ENCODE data around the gene TMEM266.
A peak's percentile ranks its signal among the peaks of the same experiment; 100 is the strongest.

The TMEM266 gene

DNA sequence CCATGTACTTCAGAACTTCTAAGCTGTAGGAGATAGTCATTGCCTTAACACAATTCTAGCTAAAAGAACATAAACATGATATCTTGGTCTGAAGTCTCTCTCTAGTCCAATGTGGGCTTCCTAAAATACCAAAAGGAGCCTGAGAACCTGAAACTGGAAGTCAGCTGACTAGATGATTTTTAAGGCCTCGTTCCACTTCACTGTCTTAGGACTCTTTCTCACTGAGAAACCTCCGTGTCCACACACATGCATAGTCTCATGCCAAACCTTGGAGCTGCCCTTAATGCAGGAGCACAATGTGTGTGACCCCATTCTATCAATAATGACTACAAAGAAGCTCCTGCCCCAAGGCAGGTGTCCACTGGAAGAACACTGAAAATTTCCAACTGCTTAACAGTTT is 163.7 kb downstream of the TMEM266 start:
- Histone ChIP-seq H3K56ac (ENCODE audit: low read length) (no peak overlapping the region), H2BK120ac (ENCODE audit: low read depth, low read length) (no peak overlapping the region), H4K5ac (ENCODE audit: low read length) (no peak overlapping the region), H3K4me2 (ENCODE audit: low read length) (no peak overlapping the region), H3K4ac (ENCODE audit: low read depth, low read length) (no peak overlapping the region), H3K27me3 (ENCODE audit: insufficient read depth, low read length, poor library complexity) (no peaks in the 10 kb centered on the region), H3K23ac (ENCODE audit: low read length) (no peak overlapping the region), H3K27ac (ENCODE audit: low read depth, low read length) (no peak overlapping the region), H4K8ac (ENCODE audit: low read depth, low read length) (no peak overlapping the region), H3K36me3 (ENCODE audit: control insufficient read depth, insufficient read depth, low read length) (no peaks in the 10 kb centered on the region), H2AK5ac (ENCODE audit: low read length) (no peak overlapping the region), H3K4me1 (ENCODE audit: control insufficient read depth, low read depth, low read length) (no peaks in the 10 kb centered on the region), H3K79me1 (ENCODE audit: low read length) (no peaks in the 10 kb centered on the region), H2BK5ac (ENCODE audit: low read length) (no peak overlapping the region), H2BK15ac (replicated peaks; ENCODE audit: low read depth) (no peak overlapping the region), H3K9ac (ENCODE audit: low read length) (no peak overlapping the region), H3K79me2 (ENCODE audit: control insufficient read depth, insufficient read depth, low read length) (no peaks in the 10 kb centered on the region), H3K4me3 (ENCODE audit: low read length) (no peak overlapping the region), H3K18ac (ENCODE audit: low read length) (no peak overlapping the region)
- no CpG with 5 or more reads among the region's 2 CpGs for WGBS (ENCODE audit: extremely low coverage, insufficient coverage, low lambda C conversion rate)
- DNase-seq = no peak

DNA sequence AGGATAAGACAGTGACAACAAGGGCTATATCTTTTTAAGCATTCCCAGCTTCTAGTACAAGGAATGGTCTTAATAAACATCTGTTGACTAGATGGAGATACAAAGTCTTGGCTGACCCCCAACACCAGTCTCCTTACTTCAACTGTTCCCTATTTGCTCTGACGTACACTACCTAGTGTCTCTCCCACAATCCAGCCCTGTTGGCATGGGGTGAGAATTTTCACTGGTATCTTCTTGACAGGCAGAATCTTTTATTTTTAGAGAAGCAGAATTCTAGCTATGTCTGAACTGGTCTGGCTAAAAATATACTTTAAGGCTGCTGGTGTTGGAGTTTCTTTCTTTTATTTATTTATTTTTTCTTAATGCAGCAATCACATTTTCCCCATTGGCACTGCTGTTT is 169.5 kb downstream of the TMEM266 start:
- Histone ChIP-seq H2BK5ac (ENCODE audit: low read length) (no peak overlapping the region), H3K4me3 (ENCODE audit: low read length) (no peak overlapping the region), H2BK120ac (ENCODE audit: low read depth, low read length) (no peak overlapping the region), H3K79me1 (ENCODE audit: low read length) (no peaks in the 10 kb centered on the region), H4K8ac (ENCODE audit: low read depth, low read length) (no peak overlapping the region), H3K18ac (ENCODE audit: low read length) (no peak overlapping the region), H3K36me3 (ENCODE audit: control insufficient read depth, insufficient read depth, low read length) (no peaks in the 10 kb centered on the region), H3K4ac (ENCODE audit: low read depth, low read length) (no peak overlapping the region), H4K5ac (ENCODE audit: low read length) (no peak overlapping the region), H2AK5ac (ENCODE audit: low read length) (no peak overlapping the region), H3K23ac (ENCODE audit: low read length) (no peak overlapping the region), H3K56ac (ENCODE audit: low read length) (no peak overlapping the region), H3K27ac (ENCODE audit: low read depth, low read length) (no peak overlapping the region), H2BK15ac (replicated peaks; ENCODE audit: low read depth) (no peak overlapping the region), H3K4me2 (ENCODE audit: low read length) (no peak overlapping the region), H3K4me1 (ENCODE audit: control insufficient read depth, low read depth, low read length) (no peaks in the 10 kb centered on the region), H3K79me2 (ENCODE audit: control insufficient read depth, insufficient read depth, low read length) (no peaks in the 10 kb centered on the region), H3K9ac (ENCODE audit: low read length) (no peak overlapping the region), H3K27me3 (ENCODE audit: insufficient read depth, low read length, poor library complexity) (no peaks in the 10 kb centered on the region)
- no peak for DNase-seq
- no CpG with 5 or more reads among the region's 1 CpG for WGBS (ENCODE audit: extremely low coverage, insufficient coverage, low lambda C conversion rate)

DNA sequence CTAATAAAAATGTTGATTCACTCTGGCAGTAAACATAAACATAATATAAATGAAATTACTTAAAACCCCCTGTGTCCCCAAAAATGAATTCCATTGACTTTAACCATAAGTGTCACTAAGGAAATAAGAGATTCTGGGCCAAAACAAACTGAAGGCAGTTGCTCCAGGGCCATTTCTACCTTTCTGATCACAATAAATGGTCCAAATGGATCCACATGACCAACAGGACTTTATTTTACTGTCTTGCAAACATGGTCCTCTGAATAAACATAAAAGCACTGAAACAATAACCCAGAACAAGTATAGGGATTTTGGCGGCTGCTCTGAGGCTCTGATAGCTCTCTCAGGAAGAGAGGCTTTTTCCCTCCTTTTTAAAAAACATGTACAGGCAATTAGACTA is 174.1 kb downstream of the TMEM266 start:
- Histone ChIP-seq H4K8ac (ENCODE audit: low read depth, low read length) (no peak overlapping the region), H3K4me2 (ENCODE audit: low read length) (no peak overlapping the region), H3K79me1 (ENCODE audit: low read length) (no peaks in the 10 kb centered on the region), H3K4ac (ENCODE audit: low read depth, low read length) (no peak overlapping the region), H3K36me3 (ENCODE audit: control insufficient read depth, insufficient read depth, low read length) (no peaks in the 10 kb centered on the region), H3K9ac (ENCODE audit: low read length) (no peak overlapping the region), H2BK5ac (ENCODE audit: low read length) (no peak overlapping the region), H3K27ac (ENCODE audit: low read depth, low read length) (no peak overlapping the region), H3K27me3 (ENCODE audit: insufficient read depth, low read length, poor library complexity) (no peaks in the 10 kb centered on the region), H2BK15ac (replicated peaks; ENCODE audit: low read depth) (no peak overlapping the region), H3K56ac (ENCODE audit: low read length) (no peak overlapping the region), H4K5ac (ENCODE audit: low read length) (no peak overlapping the region), H2AK5ac (ENCODE audit: low read length) (no peak overlapping the region), H3K18ac (ENCODE audit: low read length) (no peak overlapping the region), H3K4me1 (ENCODE audit: control insufficient read depth, low read depth, low read length) (no peaks in the 10 kb centered on the region), H2BK120ac (ENCODE audit: low read depth, low read length) (no peak overlapping the region), H3K4me3 (ENCODE audit: low read length) (no peak overlapping the region), H3K23ac (ENCODE audit: low read length) (no peak overlapping the region), H3K79me2 (ENCODE audit: control insufficient read depth, insufficient read depth, low read length) (no peaks in the 10 kb centered on the region)
- no CpG with 5 or more reads among the region's 1 CpG for WGBS (ENCODE audit: extremely low coverage, insufficient coverage, low lambda C conversion rate)
- DNase-seq = no peak

DNA sequence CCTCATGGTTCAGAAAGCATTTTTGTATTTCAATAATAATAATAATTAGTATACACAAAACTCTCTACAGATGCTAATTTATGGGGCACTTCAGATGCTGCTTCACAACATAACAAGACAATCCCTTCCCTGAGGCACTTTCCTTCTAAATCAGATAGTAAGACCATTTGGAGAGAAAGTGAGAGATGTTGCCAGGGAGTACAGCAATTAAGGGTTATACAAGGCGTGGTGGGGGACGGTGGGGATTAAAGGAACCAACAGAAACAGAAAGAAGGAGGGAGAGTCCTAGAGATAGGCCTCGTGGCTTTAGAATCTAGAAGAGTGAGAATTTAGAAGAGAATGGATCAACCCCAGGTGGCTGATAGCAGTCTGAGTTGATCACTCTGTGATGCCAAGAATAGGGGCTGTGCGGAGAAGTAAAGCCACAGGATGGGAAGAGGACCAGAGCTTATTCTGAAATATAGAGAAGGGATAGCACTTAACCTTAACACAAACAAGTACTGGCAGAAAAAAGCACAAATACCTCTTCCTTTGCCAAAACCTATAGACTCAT is 174.6 kb downstream of the TMEM266 start:
- no peak overlapping the region for H3K27ac ChIP-seq (ENCODE audit: low read depth, low read length)

DNA sequence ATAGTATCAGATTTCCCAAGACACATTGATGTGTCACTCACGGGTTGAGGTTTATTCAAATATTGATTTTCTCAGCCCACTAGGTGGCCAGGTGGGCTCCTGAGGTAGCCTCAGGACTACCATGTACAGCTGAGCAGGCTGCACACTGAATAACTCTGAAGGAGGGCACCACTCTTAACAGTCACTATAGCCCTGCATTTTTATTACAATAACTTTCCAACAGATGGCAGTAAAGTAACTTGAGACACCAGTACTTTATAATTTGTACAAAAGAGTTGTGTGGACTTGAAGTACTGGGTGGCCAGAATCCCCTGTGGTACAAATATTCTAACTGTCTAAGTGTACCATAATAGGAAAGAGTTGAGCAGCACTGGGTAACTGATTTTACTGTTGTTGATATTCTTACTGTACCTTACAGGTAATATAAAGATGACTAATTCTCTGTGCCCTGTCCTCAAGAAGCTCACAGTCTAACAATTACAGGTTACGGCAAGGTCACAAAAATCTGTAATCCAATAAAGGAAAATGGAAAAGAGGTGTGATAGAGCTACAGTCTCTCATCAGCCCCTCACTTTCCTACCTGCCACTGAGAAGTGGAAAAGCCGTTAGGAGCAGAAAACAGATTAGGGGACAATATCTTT is 175.5 kb downstream of the TMEM266 start:
- no peak overlapping the region for H3K4ac ChIP-seq (ENCODE audit: low read depth, low read length)
- H3K36me3 ChIP-seq (ENCODE audit: control insufficient read depth, insufficient read depth, low read length) = no peaks in the 10 kb centered on the region
- no peak overlapping the region for H2AK5ac ChIP-seq (ENCODE audit: low read length)
- no peak overlapping the region for H2BK5ac ChIP-seq (ENCODE audit: low read length)
- no peak overlapping the region for H4K5ac ChIP-seq (ENCODE audit: low read length)
- H3K23ac ChIP-seq (ENCODE audit: low read length) = no peak overlapping the region
- H3K18ac ChIP-seq (ENCODE audit: low read length) = no peak overlapping the region
- no peak overlapping the region for H2BK120ac ChIP-seq (ENCODE audit: low read depth, low read length)
- peak; percentile 61 for DNase-seq
- no peak overlapping the region for H3K27ac ChIP-seq (ENCODE audit: low read depth, low read length)
- no peak overlapping the region for H2BK15ac ChIP-seq (replicated peaks; ENCODE audit: low read depth)
- H4K8ac ChIP-seq (ENCODE audit: low read depth, low read length) = no peak overlapping the region
- no CpG with 5 or more reads among the region's 3 CpGs for WGBS (ENCODE audit: extremely low coverage, insufficient coverage, low lambda C conversion rate)
- H3K79me2 ChIP-seq (ENCODE audit: control insufficient read depth, insufficient read depth, low read length) = no peaks in the 10 kb centered on the region
- no peak overlapping the region for H3K4me3 ChIP-seq (ENCODE audit: low read length)
- no peak overlapping the region for H3K4me2 ChIP-seq (ENCODE audit: low read length)
- H3K27me3 ChIP-seq (ENCODE audit: insufficient read depth, low read length, poor library complexity) = no peaks in the 10 kb centered on the region
- no peak overlapping the region for H3K9ac ChIP-seq (ENCODE audit: low read length)
- H3K79me1 ChIP-seq (ENCODE audit: low read length) = no peaks in the 10 kb centered on the region
- no peaks in the 10 kb centered on the region for H3K4me1 ChIP-seq (ENCODE audit: control insufficient read depth, low read depth, low read length)
- no peak overlapping the region for H3K56ac ChIP-seq (ENCODE audit: low read length)

More for the DNA sequence above, 174.6 kb downstream of the TMEM266 start:
- Histone ChIP-seq H3K9ac (ENCODE audit: low read length) (no peak overlapping the region), H3K4me3 (ENCODE audit: low read length) (no peak overlapping the region), H4K8ac (ENCODE audit: low read depth, low read length) (no peak overlapping the region), H3K4ac (ENCODE audit: low read depth, low read length) (no peak overlapping the region), H3K18ac (ENCODE audit: low read length) (no peak overlapping the region), H4K5ac (ENCODE audit: low read length) (no peak overlapping the region), H2AK5ac (ENCODE audit: low read length) (no peak overlapping the region), H3K4me1 (ENCODE audit: control insufficient read depth, low read depth, low read length) (no peaks in the 10 kb centered on the region), H3K79me2 (ENCODE audit: control insufficient read depth, insufficient read depth, low read length) (no peaks in the 10 kb centered on the region), H3K23ac (ENCODE audit: low read length) (no peak overlapping the region), H3K56ac (ENCODE audit: low read length) (no peak overlapping the region), H3K79me1 (ENCODE audit: low read length) (no peaks in the 10 kb centered on the region), H2BK15ac (replicated peaks; ENCODE audit: low read depth) (no peak overlapping the region), H3K4me2 (ENCODE audit: low read length) (no peak overlapping the region), H3K27me3 (ENCODE audit: insufficient read depth, low read length, poor library complexity) (no peaks in the 10 kb centered on the region), H2BK120ac (ENCODE audit: low read depth, low read length) (no peak overlapping the region), H3K36me3 (ENCODE audit: control insufficient read depth, insufficient read depth, low read length) (no peaks in the 10 kb centered on the region), H2BK5ac (ENCODE audit: low read length) (no peak overlapping the region)
- WGBS (ENCODE audit: extremely low coverage, insufficient coverage, low lambda C conversion rate) = no CpG with 5 or more reads among the region's 4 CpGs
- peak; percentile 30 for DNase-seq

DNA sequence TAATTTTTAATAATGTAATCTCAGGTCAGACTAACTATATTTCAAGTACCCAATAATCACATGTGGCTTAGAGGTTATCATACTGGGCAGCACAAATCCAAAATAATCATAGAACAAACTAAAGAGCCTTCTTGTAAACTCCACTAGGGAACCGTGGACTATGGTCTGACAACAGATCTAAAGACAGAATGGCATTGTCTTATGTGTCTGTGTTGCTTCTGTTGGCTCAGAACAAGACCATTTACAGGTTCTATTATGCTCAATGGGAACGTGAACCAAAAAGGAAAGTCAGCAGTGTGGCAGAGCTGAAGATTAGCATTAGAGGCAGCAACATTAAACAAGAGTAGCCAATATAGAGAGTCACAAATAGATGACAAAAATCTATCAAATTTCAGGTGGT is 176.6 kb downstream of the TMEM266 start:
- DNase-seq = no peak
- H3K9ac ChIP-seq (ENCODE audit: low read length) = no peak overlapping the region
- H3K4me1 ChIP-seq (ENCODE audit: control insufficient read depth, low read depth, low read length) = no peaks in the 10 kb centered on the region
- no peaks in the 10 kb centered on the region for H3K79me2 ChIP-seq (ENCODE audit: control insufficient read depth, insufficient read depth, low read length)
- H3K36me3 ChIP-seq (ENCODE audit: control insufficient read depth, insufficient read depth, low read length) = no peaks in the 10 kb centered on the region
- no peak overlapping the region for H3K23ac ChIP-seq (ENCODE audit: low read length)
- no peaks in the 10 kb centered on the region for H3K27me3 ChIP-seq (ENCODE audit: insufficient read depth, low read length, poor library complexity)
- WGBS (ENCODE audit: extremely low coverage, insufficient coverage, low lambda C conversion rate) = no CpG with 5 or more reads among the region's 2 CpGs
- no peak overlapping the region for H2AK5ac ChIP-seq (ENCODE audit: low read length)
- H3K4me2 ChIP-seq (ENCODE audit: low read length) = no peak overlapping the region
- no peak overlapping the region for H3K18ac ChIP-seq (ENCODE audit: low read length)
- H3K4ac ChIP-seq (ENCODE audit: low read depth, low read length) = no peak overlapping the region
- H3K4me3 ChIP-seq (ENCODE audit: low read length) = no peak overlapping the region
- H4K8ac ChIP-seq (ENCODE audit: low read depth, low read length) = no peak overlapping the region
- H2BK5ac ChIP-seq (ENCODE audit: low read length) = no peak overlapping the region
- H2BK15ac ChIP-seq (replicated peaks; ENCODE audit: low read depth) = no peak overlapping the region
- no peak overlapping the region for H3K27ac ChIP-seq (ENCODE audit: low read depth, low read length)
- H4K5ac ChIP-seq (ENCODE audit: low read length) = no peak overlapping the region
- H3K79me1 ChIP-seq (ENCODE audit: low read length) = no peaks in the 10 kb centered on the region
- H2BK120ac ChIP-seq (ENCODE audit: low read depth, low read length) = no peak overlapping the region
- no peak overlapping the region for H3K56ac ChIP-seq (ENCODE audit: low read length)

All from mesendoderm (in vitro differentiated cells).